ENCODE measurements around the gene TOR1A.

TOR1A gene

DNA sequence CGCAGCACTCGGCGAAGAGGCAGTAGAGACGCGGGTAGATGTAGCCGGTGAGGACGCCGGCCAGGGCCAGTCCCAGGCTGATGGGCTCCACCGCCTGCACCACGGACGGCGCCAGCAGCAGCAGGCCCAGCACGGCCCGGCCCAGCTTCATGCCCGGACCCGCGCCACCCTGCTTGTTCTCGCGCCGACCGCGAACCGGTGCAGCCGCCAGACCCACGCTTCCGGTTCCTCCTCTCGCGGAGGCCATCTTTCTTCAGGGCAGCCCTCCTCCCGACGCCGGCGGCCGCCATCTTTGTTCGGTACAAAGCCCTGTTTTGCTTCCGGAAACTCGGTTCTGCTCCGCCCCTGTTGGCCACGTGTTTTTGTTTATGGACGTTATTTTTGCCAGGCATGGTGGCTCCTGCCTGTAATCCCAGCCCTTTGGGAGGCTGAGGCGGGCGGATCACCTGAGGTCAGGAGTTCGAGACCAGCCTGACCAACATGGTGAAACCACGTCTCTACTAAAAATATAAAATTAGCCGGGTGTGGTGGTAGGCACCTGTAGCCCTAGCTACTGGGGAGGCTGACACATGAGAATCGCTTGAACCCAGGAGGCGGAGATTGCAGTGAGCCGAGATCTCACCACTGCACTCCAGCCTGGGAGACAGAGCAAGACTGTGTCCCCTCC is at the start of gene TOR1A:
TOR1A (minus strand) TSS at position 202 of the 667 bp plus-strand sequence; CDS start at position 151, 51 bp downstream.
- DNase-seq (ENCODE audit: low read depth in 2 of 2), result peak; percentile 74 to 84

DNA sequence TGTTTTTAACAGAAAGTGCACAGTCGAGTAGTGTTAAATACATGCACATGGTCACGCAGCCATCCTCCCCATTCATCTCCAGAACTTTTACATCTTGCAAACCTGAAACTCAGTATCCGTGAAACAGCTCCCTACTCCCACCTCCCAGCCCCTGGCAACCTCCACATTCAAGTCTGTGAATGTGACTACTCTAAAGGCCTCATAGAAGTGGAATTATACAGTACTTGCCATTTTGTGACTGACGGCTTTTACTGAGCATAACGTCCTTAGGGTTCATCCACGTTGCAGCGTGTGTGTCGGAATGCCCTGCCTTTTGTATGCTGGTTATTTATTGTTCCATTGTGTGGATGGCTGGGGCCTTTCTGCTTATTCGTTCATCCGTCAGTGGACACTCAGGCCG is 47.1 kb upstream of the TOR1A start:
- no peak for DNase-seq (ENCODE audit: low read depth in 2 of 2)

DNA sequence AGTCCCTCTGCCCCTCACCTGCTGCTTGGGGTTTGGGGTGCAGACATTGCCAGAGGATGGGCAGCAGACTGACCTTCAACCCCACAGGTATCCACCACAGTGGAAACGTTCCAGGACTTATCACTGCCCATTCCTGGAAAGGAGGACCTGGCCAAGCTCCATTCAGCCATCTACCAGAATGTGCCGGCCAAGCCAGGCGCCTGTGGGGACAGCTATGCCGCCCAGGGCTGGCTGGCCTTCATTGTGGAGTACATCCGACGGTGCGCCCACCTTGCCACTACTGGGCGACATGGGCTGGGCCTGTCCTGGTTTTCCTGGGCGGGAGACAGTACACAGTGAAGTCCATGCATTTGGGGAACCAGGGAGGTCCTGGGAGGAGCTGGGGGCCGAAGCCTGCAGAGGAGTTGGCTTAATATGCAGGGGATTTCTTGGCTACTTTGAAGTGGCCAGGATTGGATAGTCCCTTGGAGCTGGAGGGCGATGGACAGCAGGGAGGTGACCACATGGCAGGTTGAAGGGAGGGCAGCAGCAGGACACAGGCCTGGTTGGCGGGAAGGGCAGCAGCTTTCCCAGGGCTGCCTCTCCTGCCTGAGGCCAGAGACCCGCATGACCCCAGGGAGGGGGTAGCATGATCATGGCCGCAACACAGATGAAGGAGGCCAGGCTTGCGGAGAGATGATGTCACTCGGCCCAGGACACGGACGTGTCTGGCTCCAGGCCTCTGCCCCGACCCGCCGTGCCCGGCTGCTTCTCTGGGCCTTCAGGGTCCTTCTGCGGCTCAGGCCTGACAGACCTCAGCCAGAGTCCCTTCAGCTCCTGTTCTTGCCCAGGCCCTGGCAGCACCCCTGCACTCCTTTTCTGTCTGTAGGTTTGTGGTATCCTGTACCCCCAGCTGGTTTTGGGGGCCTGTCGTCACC is 45.9 kb upstream of the TOR1A start:
- DNase-seq (ENCODE audit: low read depth in 2 of 2), result no peak

GRCh38 chr9:129868872-129869486 is 45.0 kb upstream of the TOR1A start:
- peak in 1 of 2 donors; percentile 81 for DNase-seq (ENCODE audit: low read depth in 2 of 2)

DNA sequence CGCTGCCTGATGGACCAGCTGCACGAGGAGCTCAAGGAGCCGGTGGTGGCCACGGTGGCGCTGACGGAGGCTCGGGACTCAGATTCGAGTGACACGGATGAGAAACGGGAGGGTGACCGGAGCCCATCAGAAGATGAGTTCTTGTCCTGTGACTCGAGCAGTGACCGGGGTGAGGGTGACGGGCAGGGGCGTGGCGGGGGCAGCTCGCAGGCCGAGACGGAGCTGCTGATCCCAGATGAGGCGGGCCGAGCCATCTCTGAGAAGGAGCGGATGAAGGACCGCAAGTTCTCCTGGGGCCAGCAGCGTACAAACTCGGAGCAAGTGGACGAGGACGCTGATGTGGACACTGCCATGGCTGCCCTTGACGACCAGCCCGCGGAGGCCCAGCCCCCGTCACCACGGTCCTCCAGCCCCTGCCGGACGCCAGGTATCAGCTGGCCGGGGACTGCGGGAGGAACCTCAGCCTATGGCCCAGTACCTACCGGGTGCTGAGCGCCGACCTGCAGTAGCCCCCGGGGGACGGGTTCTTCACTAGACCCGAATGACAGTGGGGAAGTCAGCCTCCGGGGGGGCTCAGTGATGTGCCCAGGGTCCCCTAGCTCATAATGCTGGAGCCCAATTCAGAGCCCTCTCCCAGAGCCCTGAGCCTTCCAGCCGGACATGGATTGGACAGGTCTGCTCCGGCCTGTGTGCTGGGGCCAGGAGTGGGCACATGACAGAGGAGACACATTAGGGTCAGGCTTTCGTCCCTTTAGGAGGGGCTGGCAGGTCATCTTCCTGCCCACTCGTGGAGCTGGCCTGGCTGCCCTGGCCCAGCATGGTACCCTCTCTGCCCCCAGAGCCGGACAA is 44.3 kb upstream of the TOR1A start:
- no peak for DNase-seq (ENCODE audit: low read depth in 2 of 2)

DNA sequence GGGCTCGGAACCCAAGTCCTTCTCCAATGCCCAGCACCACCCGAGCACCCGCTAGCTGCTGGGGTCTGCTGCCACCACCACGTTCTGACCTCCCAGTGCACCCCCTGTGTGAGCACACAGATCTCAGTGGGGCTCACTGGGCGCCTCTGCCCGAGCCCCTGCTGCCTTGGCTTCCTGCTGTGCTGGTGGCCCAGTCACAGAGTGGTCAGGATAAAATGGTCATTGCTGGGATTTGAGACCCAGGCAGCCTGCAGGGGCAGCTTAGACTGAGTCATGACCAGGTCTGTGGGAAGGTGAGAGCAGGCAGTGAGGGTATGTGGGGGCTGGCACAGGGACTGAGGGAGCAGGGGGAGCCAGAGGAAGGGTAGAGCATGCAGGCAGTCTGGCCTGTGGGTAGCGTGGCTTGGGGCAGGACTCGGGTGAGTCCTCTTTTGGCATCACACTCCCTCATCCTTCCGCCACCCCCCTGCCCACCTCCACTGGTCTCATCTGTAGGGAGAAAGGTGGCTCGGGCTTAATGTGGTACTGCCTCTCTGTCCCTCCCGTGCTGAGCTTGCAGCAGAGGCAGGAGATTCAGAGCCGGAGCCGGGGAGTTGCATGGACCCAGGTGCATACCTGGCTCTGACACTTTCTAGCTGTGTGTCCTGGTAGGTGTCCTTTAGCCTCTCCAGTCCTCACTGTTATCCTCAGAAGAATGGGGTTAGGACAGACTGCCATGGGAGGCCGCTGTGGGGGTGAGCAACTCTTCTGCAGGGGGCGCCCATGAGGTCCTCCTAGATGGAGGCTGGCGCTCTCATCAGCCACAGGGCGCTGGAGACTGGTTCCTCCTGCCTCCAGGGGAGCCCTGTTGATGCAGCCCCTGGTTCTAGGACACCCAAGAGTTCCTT is 43.4 kb upstream of the TOR1A start:
- DNase-seq (ENCODE audit: low read depth in 2 of 2), result no peak

- no peak for DNase-seq (ENCODE audit: low read depth in 2 of 2)
These were observed 42.6 kb upstream of the TOR1A start for GRCh38 chr9:129866394-129867135.

DNA sequence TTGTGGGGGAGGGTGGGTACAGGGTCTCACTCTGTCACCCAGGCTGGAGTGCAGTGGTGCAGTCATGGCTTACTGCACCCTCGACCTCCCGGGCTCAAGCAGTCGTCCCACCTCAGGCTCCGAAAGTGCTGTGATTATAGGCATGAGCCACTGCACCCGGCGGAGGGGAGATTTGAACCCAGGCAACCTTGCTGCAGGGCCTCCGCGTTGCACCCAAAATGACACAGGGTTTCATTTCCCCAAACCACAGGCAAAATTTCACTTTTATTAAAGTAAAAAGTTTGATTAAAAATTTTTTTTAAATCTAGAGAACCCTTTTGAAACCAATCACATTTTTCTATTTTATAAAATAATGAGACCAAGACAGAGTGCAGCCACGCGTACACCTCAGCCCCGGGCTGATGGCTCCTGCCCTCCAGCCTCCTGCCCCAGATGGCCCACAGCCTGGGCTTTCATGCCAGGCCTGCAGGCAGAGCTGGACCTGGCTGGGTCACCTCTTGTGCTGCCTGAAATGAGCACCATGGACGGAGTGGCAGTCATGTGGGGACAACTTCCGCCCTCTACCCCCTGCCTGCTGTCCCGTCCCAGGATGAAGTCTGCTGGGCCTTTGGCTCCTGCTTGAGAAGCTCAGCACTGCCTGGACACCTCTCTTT is 41.9 kb upstream of the TOR1A start:
- DNase-seq (ENCODE audit: low read depth in 2 of 2), result no peak

GRCh38 chr9:129864991-129865647 is 41.2 kb upstream of the TOR1A start:
- no peak for DNase-seq (ENCODE audit: low read depth in 2 of 2)

DNA sequence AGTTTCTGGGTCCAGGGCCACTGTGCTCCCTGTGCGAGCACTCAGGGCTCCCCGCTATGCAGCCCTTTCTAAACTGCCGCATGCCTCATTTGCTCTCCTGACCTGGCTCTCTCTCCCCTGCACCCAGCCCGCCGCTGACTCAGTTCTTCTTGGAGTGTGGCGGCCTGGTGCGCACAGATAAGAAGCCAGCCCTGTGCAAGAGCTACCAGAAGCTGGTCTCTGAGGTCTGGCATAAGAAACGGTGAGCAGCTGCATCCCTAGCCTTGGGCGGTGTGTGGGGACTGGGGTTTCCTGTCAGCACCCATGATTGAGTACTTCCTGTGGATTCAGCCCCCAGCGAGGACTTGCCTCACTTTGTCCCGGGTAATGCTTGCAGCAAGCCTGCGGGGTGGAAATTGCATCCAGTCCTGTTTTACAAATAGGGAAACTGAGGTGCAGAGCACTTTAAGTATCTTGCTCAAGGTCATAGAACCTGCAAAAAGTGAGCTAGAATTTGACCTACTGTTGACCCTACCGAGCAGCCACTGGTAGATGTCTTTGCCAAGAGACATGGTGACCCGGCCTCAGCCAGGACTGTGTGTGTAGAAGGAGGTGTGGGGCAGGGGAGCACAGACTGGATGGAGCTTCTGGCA is 39.2 kb upstream of the TOR1A start:
- peak in 1 of 2 donors; percentile 38 for DNase-seq (ENCODE audit: low read depth in 2 of 2)

GRCh38 chr9:129861447-129861827 is 37.5 kb upstream of the TOR1A start:
- DNase-seq (ENCODE audit: low read depth in 2 of 2), result no peak

DNA sequence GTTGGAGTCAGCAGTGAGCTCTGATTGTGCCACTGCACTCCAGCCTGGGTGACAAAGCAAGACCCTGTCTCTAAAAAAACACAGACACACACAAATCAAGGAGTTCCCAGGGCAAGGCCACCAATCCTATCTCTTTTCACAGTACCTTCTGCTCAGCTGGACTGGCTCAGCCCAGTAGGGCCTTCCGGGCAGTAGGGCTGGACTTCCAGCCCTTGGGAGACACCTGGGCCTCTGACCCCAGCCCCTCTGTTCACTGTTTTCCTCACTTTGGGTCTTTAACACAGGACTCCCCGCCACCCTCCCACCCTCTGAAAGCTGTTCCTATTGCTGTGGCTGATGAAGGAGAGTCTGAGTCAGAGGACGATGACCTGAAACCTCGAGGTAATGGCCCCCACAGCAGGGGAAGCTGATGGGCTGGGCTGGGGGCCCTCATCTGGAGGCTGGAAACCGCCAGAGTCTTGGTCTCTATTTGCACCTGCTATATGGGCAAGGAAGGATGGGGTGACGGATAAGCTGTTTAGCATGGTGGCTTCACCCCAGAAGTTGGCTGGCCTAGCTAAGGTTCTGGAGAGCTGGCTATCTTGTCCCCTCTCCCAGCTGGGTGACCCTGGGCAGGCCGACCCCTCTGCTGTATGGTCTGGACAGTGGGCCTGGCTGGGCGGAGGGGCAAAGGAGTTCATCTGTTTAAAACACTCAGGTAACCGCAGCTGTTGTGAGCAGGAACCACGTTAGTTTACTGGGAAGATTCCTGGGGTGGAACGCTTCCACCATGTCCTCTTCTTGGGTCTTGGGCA is 36.9 kb upstream of the TOR1A start:
- no peak for DNase-seq (ENCODE audit: low read depth in 2 of 2)

- no peak for DNase-seq (ENCODE audit: low read depth in 2 of 2)
These were observed 34.4 kb upstream of the TOR1A start for GRCh38 chr9:129858167-129858962.

DNA sequence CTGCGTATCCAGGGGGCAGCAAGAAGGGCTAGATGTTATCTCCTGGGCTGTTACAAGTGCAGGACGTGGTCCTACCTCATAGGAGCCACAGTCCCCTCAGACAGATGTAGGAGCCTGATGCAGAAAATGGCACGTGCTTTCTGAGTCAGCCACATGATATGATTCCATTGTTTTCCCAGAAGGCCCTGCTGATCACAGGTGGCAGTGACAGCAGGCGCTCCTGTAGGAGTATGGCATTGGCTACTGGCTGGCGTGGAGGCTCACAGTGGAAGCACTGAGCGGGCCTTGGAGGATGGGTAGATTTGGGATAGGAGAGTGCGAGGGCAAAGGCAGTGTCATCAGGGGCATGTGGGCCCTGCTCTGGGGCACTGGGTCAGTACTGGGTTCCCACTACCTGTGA is 33.3 kb upstream of the TOR1A start:
- DNase-seq (ENCODE audit: low read depth in 2 of 2), result no peak

DNA sequence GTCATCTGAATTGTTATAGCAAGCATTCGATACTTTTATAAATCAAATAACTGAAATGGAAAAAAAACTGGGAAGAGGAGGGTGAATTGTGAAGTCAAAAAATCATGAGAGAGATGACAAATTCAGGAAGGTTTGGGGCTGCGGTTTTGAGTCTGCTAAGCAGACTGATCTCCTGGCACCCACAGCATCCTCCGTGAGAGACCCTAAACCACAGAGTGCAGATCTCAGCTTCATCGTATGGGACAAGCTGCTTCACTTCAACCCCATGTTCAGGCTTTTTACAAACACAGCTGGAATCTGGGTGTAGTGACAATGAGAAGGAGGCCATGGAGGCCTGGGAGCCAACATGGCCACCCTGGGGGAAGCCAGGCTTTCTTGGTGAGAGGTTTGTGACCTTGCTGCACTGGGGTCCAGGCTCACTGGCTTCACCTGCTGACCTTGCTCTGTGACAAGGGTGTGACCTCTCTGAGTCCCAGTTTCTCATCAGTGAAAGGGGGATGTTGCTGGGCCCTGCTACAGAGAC is 30.7 kb upstream of the TOR1A start:
- no peak for DNase-seq (ENCODE audit: low read depth in 2 of 2)

DNA sequence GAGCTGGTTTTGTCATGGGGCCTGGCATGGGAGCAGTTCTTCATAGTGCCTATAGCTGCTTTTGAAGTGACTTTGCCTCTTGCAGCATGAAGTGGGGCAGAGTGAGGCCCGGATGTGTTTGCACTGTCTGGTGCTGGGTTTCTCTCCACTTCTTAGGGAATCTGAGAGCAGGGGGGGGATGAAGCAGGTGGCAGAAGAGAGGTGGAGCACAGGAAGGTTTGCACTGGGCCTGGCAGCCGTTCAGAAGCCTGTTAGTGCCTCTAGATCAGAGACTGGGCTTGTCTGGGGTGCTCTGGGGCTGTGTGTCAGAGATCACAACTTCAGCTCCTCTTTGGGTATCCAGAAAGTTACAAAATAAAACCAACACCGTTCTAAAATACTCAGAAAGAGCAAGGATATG is 29.7 kb upstream of the TOR1A start:
- no peak for DNase-seq (ENCODE audit: low read depth in 2 of 2)

DNA sequence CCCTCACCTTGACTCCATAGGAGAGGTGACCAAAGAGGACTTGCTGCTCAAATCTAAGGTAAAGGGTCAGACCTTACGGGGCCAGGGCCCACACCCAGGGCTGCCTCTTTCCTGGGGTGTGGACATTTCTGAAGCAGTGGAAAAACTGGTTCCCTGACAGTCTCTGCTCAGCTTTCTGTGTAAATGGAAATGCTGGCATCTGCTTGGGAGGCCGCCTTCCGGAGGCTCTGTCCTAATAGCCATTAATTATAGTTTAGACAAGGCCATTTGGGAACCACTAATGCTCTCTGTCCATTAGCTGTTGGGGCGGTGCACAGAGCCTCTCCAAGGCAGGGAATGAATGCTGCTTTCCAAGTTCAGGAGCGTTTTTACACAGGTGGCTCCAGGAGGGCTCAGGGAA is 28.6 kb upstream of the TOR1A start:
- DNase-seq (ENCODE audit: low read depth in 2 of 2), result no peak
